H1 (cell line): ENCODE results near the gene NELL2. TPM values are rescaled to one million over a fixed set of nuclear protein-coding genes. Genes with fewer than 3 reads are reported as not detected.

Source experiments
- CBX8 ChIP-seq: fragments of 300-800, 300-1000 bp; sonication (generic); IDR thresholded peaks from 2 replicates; pipeline ENCODE4 v1.7.1; 2016; ENCODE audit warnings: low read depth, low read length, borderline replicate concordance
- EP300 ChIP-seq, 2 experiments: IDR thresholded peaks; 1 replicate in 1 of 2; 2 replicates in 1 of 2; pipeline ENCODE4 v1.6.1; 2011 to 2012; ENCODE audit warnings: low read depth in 2 of 2, low read length in 2 of 2, mild to moderate bottlenecking in 2 of 2, borderline replicate concordance in 1 of 2, inconsistent platforms in 1 of 2, moderate library complexity in 1 of 2
- GABPA ChIP-seq: IDR thresholded peaks from 2 replicates; pipeline ENCODE4 v1.6.1; 2011; ENCODE audit warnings: mild to moderate bottlenecking, low read length, moderate library complexity, borderline replicate concordance; ENCODE audit not compliant: insufficient read depth
- SAP30 ChIP-seq: fragments of 300-600 bp; sonication (generic); IDR thresholded peaks from 2 replicates; pipeline ENCODE4 v1.7.1; 2012; ENCODE audit warnings: low read length, moderate library complexity, mild to moderate bottlenecking, inconsistent platforms; ENCODE audit not compliant: insufficient read depth, insufficient replicate concordance
- SP4 ChIP-seq: IDR thresholded peaks from 2 replicates; pipeline ENCODE4 v1.6.1; 2012; ENCODE audit warnings: low read length, inconsistent platforms
- SUZ12 ChIP-seq: fragments of 200-600 bp; sonication (generic); IDR thresholded peaks from 2 replicates; pipeline ENCODE4 v1.6.1; 2012; ENCODE audit warnings: mild to moderate bottlenecking, inconsistent platforms, low read length, moderate library complexity, mixed read lengths
- ZNF274 ChIP-seq: IDR thresholded peaks from 2 replicates; pipeline ENCODE4 v1.7.0; 2012; ENCODE audit warnings: low read length, borderline replicate concordance; ENCODE audit errors: extremely low read depth
- polyA plus RNA-seq, 7 experiments: library from polyadenylated mRNA; depleted of rRNA in 3 of 7; stranded (reverse) in 5 of 7; unstranded in 2 of 7; fragments of >200 nt in 5 of 7; fragments of 200-250 nt in 2 of 7; gene quantifications; 1 replicate in 5 of 7; 2 replicates in 1 of 7; 4 replicates in 1 of 7; pipeline versions ENCODE4 v1.2.1 to v1.2.3, GENCODE V29; 2011 to 2013; ENCODE audit warnings: missing spikeins in 2 of 7, mixed read lengths in 2 of 7
- total RNA-seq: library from RNA; stranded (reverse); fragmentation: NEBNext Ultra II Directional; extraction: Animal tissue kit (Norgen Biotek cat#: 25700); gene quantifications from 2 replicates; pipeline ENCODE4 v1.2.1, GENCODE V29; 2021
- TF ChIP-seq, protein P1 (sequence below): fragments of 300-600 bp; sonication (generic); IDR thresholded peaks from 2 replicates; pipeline ENCODE4 v1.7.1; 2012; ENCODE audit warnings: low read length, moderate library complexity, mild to moderate bottlenecking, inconsistent platforms; ENCODE audit not compliant: insufficient replicate concordance

NELL2 gene
- total and polyA plus RNA-seq, 2 of the 8 experiments (the other 6 are each of a cell fraction or from before 2014, with no cell fraction given) = 54.2 to 56.8 TPM

- TF ChIP-seq, protein P1, sequence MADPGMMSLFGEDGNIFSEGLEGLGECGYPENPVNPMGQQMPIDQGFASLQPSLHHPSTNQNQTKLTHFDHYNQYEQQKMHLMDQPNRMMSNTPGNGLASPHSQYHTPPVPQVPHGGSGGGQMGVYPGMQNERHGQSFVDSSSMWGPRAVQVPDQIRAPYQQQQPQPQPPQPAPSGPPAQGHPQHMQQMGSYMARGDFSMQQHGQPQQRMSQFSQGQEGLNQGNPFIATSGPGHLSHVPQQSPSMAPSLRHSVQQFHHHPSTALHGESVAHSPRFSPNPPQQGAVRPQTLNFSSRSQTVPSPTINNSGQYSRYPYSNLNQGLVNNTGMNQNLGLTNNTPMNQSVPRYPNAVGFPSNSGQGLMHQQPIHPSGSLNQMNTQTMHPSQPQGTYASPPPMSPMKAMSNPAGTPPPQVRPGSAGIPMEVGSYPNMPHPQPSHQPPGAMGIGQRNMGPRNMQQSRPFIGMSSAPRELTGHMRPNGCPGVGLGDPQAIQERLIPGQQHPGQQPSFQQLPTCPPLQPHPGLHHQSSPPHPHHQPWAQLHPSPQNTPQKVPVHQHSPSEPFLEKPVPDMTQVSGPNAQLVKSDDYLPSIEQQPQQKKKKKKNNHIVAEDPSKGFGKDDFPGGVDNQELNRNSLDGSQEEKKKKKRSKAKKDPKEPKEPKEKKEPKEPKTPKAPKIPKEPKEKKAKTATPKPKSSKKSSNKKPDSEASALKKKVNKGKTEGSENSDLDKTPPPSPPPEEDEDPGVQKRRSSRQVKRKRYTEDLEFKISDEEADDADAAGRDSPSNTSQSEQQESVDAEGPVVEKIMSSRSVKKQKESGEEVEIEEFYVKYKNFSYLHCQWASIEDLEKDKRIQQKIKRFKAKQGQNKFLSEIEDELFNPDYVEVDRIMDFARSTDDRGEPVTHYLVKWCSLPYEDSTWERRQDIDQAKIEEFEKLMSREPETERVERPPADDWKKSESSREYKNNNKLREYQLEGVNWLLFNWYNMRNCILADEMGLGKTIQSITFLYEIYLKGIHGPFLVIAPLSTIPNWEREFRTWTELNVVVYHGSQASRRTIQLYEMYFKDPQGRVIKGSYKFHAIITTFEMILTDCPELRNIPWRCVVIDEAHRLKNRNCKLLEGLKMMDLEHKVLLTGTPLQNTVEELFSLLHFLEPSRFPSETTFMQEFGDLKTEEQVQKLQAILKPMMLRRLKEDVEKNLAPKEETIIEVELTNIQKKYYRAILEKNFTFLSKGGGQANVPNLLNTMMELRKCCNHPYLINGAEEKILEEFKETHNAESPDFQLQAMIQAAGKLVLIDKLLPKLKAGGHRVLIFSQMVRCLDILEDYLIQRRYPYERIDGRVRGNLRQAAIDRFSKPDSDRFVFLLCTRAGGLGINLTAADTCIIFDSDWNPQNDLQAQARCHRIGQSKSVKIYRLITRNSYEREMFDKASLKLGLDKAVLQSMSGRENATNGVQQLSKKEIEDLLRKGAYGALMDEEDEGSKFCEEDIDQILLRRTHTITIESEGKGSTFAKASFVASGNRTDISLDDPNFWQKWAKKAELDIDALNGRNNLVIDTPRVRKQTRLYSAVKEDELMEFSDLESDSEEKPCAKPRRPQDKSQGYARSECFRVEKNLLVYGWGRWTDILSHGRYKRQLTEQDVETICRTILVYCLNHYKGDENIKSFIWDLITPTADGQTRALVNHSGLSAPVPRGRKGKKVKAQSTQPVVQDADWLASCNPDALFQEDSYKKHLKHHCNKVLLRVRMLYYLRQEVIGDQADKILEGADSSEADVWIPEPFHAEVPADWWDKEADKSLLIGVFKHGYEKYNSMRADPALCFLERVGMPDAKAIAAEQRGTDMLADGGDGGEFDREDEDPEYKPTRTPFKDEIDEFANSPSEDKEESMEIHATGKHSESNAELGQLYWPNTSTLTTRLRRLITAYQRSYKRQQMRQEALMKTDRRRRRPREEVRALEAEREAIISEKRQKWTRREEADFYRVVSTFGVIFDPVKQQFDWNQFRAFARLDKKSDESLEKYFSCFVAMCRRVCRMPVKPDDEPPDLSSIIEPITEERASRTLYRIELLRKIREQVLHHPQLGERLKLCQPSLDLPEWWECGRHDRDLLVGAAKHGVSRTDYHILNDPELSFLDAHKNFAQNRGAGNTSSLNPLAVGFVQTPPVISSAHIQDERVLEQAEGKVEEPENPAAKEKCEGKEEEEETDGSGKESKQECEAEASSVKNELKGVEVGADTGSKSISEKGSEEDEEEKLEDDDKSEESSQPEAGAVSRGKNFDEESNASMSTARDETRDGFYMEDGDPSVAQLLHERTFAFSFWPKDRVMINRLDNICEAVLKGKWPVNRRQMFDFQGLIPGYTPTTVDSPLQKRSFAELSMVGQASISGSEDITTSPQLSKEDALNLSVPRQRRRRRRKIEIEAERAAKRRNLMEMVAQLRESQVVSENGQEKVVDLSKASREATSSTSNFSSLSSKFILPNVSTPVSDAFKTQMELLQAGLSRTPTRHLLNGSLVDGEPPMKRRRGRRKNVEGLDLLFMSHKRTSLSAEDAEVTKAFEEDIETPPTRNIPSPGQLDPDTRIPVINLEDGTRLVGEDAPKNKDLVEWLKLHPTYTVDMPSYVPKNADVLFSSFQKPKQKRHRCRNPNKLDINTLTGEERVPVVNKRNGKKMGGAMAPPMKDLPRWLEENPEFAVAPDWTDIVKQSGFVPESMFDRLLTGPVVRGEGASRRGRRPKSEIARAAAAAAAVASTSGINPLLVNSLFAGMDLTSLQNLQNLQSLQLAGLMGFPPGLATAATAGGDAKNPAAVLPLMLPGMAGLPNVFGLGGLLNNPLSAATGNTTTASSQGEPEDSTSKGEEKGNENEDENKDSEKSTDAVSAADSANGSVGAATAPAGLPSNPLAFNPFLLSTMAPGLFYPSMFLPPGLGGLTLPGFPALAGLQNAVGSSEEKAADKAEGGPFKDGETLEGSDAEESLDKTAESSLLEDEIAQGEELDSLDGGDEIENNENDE = no peak
- no peak for TF ChIP-seq GABPA
- no peak for TF ChIP-seq SAP30
- TF ChIP-seq ZNF274 = no peak
- TF ChIP-seq SP4 = no peak
- no peak for TF ChIP-seq EP300 (IDR thresholded peaks at IDR 0.05; ENCODE audit: borderline replicate concordance in 1 of 2, low read depth in 2 of 2, low read length in 2 of 2)
- TF ChIP-seq CBX8 = no peak
- TF ChIP-seq SUZ12 = no peak
Measured at GRCh38 chr12:44852483-44852882, 23.6 kb downstream of the NELL2 start (continued).
